SU-DHL-6 (cell line): ENCODE results near the gene ZNF341.
A peak's percentile ranks its signal among the peaks of the same experiment; 100 is the strongest.

Experiments used
- H2AFZ ChIP-seq: fragments of 200-600 bp; sonication (generic); 2 replicates; pipeline ENCODE4 v1.6.1; 2014; ENCODE audit warnings: low read depth, mild to moderate bottlenecking, moderate library complexity, mixed read lengths, antibody characterized with exemption, low read length; ENCODE audit not compliant: severe bottlenecking
- H3F3A ChIP-seq: fragments of 200-600 bp; shearing (Covaris generic); 2 replicates; pipeline ENCODE4 v1.6.0; 2016; ENCODE audit warnings: antibody characterized with exemption, mild to moderate bottlenecking; ENCODE audit not compliant: insufficient read depth
- H3K27ac ChIP-seq: fragments of 200-600 bp; sonication (generic); 2 replicates; pipeline ENCODE4 v1.5.1; 2016; ENCODE audit warnings: low read depth, mild to moderate bottlenecking, low read length, moderate library complexity, mixed read lengths
- H3K27me3 ChIP-seq: fragments of 200-600 bp; sonication (generic), shearing (Covaris generic); 2 replicates; pipeline ENCODE4 v1.6.0; 2014; ENCODE audit warnings: mild to moderate bottlenecking, low read length
- H3K36me3 ChIP-seq: fragments of 200-600 bp; sonication (generic); 2 replicates; pipeline ENCODE4 v1.6.1; 2014; ENCODE audit warnings: mild to moderate bottlenecking, low read length, mixed read lengths
- H3K4me2 ChIP-seq: fragments of 300-600, 200-600 bp; shearing (Covaris generic), sonication (generic); 2 replicates; pipeline ENCODE4 v1.6.0; 2014; ENCODE audit warnings: low read length, low read depth, mild to moderate bottlenecking; ENCODE audit not compliant: poor library complexity, severe bottlenecking
- H3K4me3 ChIP-seq: fragments of 200-600 bp; sonication (generic); 2 replicates; pipeline ENCODE4 v1.5.1; 2014; ENCODE audit warnings: antibody characterized with exemption, low read length, mild to moderate bottlenecking, mixed read lengths; ENCODE audit not compliant: insufficient read depth, poor library complexity, severe bottlenecking
- H3K79me2 ChIP-seq: fragments of 200-600 bp; sonication (generic); 2 replicates; pipeline ENCODE4 v1.6.1; 2014; ENCODE audit warnings: mild to moderate bottlenecking, low read length, moderate library complexity; ENCODE audit not compliant: insufficient read depth
- H3K9ac ChIP-seq: fragments of 200-600 bp; sonication (generic); 2 replicates; pipeline ENCODE4 v1.7.0; 2014; ENCODE audit warnings: mild to moderate bottlenecking, low read length
- H3K9me2 ChIP-seq: fragments of 200-600 bp; sonication (generic); replicated peaks from 2 replicates; pipeline ENCODE4 v1.6.1; 2014; ENCODE audit warnings: low read length; ENCODE audit not compliant: insufficient read depth
- H3K9me3 ChIP-seq: fragments of 200-600 bp; sonication (generic); 2 replicates; pipeline ENCODE4 v1.6.1; 2014; ENCODE audit warnings: low read length, mixed read lengths; ENCODE audit not compliant: insufficient read depth
- H4K20me1 ChIP-seq: fragments of 200-600 bp; sonication (generic); 2 replicates; pipeline ENCODE4 v1.6.1; 2014; ENCODE audit warnings: low read depth, mild to moderate bottlenecking, antibody characterized with exemption, low read length, moderate library complexity, mixed read lengths
- CTCF ChIP-seq: fragments of 200-600 bp; sonication (generic); IDR thresholded peaks from one replicate; pipeline ENCODE4 v1.5.1; 2017; ENCODE audit warnings: antibody characterized with exemption, mild to moderate bottlenecking, low read length, moderate library complexity; ENCODE audit not compliant: insufficient read depth, poor library complexity, severe bottlenecking
- EZH2phosphoT487 ChIP-seq: fragments of 200-600 bp; sonication (generic), shearing (Covaris generic); conservative IDR thresholded peaks from 2 replicates; pipeline ENCODE4 v1.6.1; 2018; ENCODE audit warnings: mild to moderate bottlenecking, antibody characterized with exemption, low read length, moderate library complexity, mixed read lengths

Gene ZNF341

DNA sequence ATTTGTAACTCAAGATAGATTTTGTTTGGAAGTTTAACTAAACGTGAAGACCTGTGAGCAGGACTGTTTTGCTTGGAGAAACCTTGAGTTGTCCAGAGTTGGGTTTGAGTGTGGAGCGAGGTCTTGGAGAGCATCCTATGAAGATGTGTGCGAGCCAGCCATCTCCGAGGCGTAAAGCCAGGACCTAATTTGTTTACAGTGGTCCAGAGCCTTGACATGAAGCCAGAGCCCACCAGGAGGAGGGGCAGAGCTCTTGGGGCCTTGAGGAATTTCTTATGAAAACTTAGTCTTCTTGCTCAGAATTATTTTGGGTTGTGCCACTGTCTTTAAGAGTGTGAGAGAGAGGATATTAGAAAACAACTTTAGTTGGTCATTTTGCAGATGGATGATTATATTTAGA is 85.6 kb downstream of the ZNF341 start:
- peaks cover 21% of the 10 kb centered on the region for H3F3A ChIP-seq

GRCh38 chr20:33819456-33819855 is 87.7 kb downstream of the ZNF341 start:
- H4K20me1 ChIP-seq: no peaks in the 10 kb centered on the region; the same call in 1 of the 2 replicates
- no peak for TF ChIP-seq CTCF
- TF ChIP-seq EZH2phosphoT487: no peak
- H3K4me3 ChIP-seq: no peak overlapping the region
- 0 out of 2 replicates have a peak, but pooled peaks cover 4% of the 10 kb centered on the region for H3K36me3 ChIP-seq
- H2AFZ ChIP-seq: no peak overlapping the region
- peak overlapping the region; percentile 23 for H3K9ac ChIP-seq
- H3K27me3 ChIP-seq: no peaks in the 10 kb centered on the region
- no peaks in the 10 kb centered on the region for H3K9me3 ChIP-seq
- H3K79me2 ChIP-seq: peaks cover 100% of the 10 kb centered on the region
- H3K27ac ChIP-seq: peak overlapping the region; percentile 71
- peak overlapping the region; percentile 38 for H3K4me2 ChIP-seq
- peaks cover 21% of the 10 kb centered on the region for H3F3A ChIP-seq
- H3K9me2 ChIP-seq: no peaks in the 10 kb centered on the region

More for the DNA sequence above, 85.6 kb downstream of the ZNF341 start:
- H3K4me2 ChIP-seq: peak overlapping the region; percentile 36
- TF ChIP-seq CTCF: no peak
- no peak for TF ChIP-seq EZH2phosphoT487
- peak overlapping the region; percentile 43 for H3K27ac ChIP-seq
- no peaks in the 10 kb centered on the region for H3K27me3 ChIP-seq
- no peak overlapping the region for H3K4me3 ChIP-seq
- no peaks in the 10 kb centered on the region for H3K9me2 ChIP-seq
- no peak overlapping the region for H3K9ac ChIP-seq
- H3K79me2 ChIP-seq: peaks cover 100% of the 10 kb centered on the region
- H2AFZ ChIP-seq: no peak overlapping the region
- 0 out of 2 replicates have a peak, but pooled peaks cover 4% of the 10 kb centered on the region for H3K36me3 ChIP-seq
- H4K20me1 ChIP-seq: peaks cover 10% of the 10 kb centered on the region; the same call in 1 of the 2 replicates
- no peaks in the 10 kb centered on the region for H3K9me3 ChIP-seq

DNA sequence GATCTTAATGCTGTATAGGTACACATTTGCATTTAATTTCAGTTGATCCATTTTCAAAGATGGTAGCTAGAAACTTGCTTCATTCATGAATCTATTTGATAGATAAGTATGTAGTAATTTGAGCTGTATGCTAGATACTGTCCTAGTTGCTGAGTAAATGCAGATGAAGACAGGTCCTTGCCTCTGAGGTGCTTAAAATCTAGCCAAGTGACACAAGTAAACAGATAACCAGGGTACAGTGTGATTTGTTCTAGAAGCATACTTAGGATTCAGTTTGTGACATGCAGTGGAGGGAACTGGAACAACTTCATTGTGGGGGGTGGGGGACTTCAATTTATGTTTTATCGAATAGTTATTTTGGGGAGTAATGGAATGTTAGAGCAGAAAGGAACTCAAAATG is 88.6 kb downstream of the ZNF341 start:
- Histone ChIP-seq H3K79me2 (peaks cover 100% of the 10 kb centered on the region), H3K4me3 (no peak overlapping the region), H3K27ac (peak overlapping the region; percentile 71), H3K36me3 (0 out of 2 replicates have a peak, but pooled peaks cover 4% of the 10 kb centered on the region), H3K9me3 (no peaks in the 10 kb centered on the region), H3K4me2 (peak overlapping the region; percentile 38), H3K9ac (peak overlapping the region; percentile 1; the same call in 1 of the 2 replicates), H3K9me2 (no peaks in the 10 kb centered on the region), H4K20me1 (no peaks in the 10 kb centered on the region; the same call in 1 of the 2 replicates), H2AFZ (no peak overlapping the region), H3F3A (peaks cover 21% of the 10 kb centered on the region), H3K27me3 (no peaks in the 10 kb centered on the region)
- TF ChIP-seq CTCF (no peak), EZH2phosphoT487 (no peak)
